MM.1S (cell line): ENCODE results near the gene FAM32A.

ENCODE experiments used
- DNase-seq: peaks from one replicate; pipeline ENCODE4 v3.0.0-alpha.2; 2015
- H2AFZ ChIP-seq: fragments of 300-600 bp; sonication (generic); 2 replicates; pipeline ENCODE4 v1.6.0; 2016; ENCODE audit warnings: antibody characterized with exemption, low read length
- H3F3A ChIP-seq: fragments of 300-600 bp; sonication (generic); 2 replicates; pipeline ENCODE4 v1.6.1; 2016; ENCODE audit warnings: mild to moderate bottlenecking, antibody characterized with exemption, low read length, moderate library complexity, mixed read lengths; ENCODE audit not compliant: insufficient read depth
- H3K27ac ChIP-seq: fragments of 300-600 bp; sonication (generic); 2 replicates; pipeline ENCODE4 v1.5.1; 2016; ENCODE audit warnings: mild to moderate bottlenecking, low read length
- H3K27me3 ChIP-seq: fragments of 300-600 bp; sonication (generic); replicated peaks from 2 replicates; pipeline ENCODE4 v1.6.0; 2016; ENCODE audit warnings: low read length; ENCODE audit not compliant: insufficient read depth
- H3K36me3 ChIP-seq: fragments of 300-600 bp; sonication (generic); replicated peaks from 2 replicates; pipeline ENCODE4 v1.6.1; 2016; ENCODE audit warnings: mild to moderate bottlenecking, low read length, mixed read lengths; ENCODE audit not compliant: insufficient read depth
- H3K4me1 ChIP-seq: fragments of 300-600 bp; sonication (generic); 2 replicates; pipeline ENCODE4 v1.6.1; 2016; ENCODE audit warnings: low read length, mixed read lengths
- H3K4me2 ChIP-seq: fragments of 300-600 bp; sonication (generic); 2 replicates; pipeline ENCODE4 v1.6.0; 2016; ENCODE audit warnings: low read depth, low read length
- H3K4me3 ChIP-seq: fragments of 300-600 bp; sonication (generic); 2 replicates; pipeline ENCODE4 v1.5.1; 2016; ENCODE audit warnings: low read length, mixed read lengths
- H3K79me2 ChIP-seq: fragments of 300-600 bp; sonication (generic); 2 replicates; pipeline ENCODE4 v1.6.1; 2016; ENCODE audit warnings: mixed run types, low read length, mixed read lengths
- H3K9ac ChIP-seq: fragments of 300-600 bp; sonication (generic); 2 replicates; pipeline ENCODE4 v1.6.1; 2016; ENCODE audit warnings: low read length, mixed read lengths
- H3K9me2 ChIP-seq: fragments of 300-600 bp; sonication (generic); replicated peaks from 2 replicates; pipeline ENCODE4 v1.6.1; 2016; ENCODE audit warnings: mild to moderate bottlenecking, low read length, mixed read lengths; ENCODE audit not compliant: insufficient read depth
- H3K9me3 ChIP-seq: fragments of 300-600 bp; sonication (generic); replicated peaks from 2 replicates; pipeline ENCODE4 v1.6.1; 2016; ENCODE audit warnings: mild to moderate bottlenecking, low read length, mixed read lengths; ENCODE audit not compliant: insufficient read depth
- H4K20me1 ChIP-seq: fragments of 300-600 bp; sonication (generic); 2 replicates; pipeline ENCODE4 v1.6.1; 2016; ENCODE audit warnings: mild to moderate bottlenecking, low read length, moderate library complexity, mixed read lengths; ENCODE audit not compliant: insufficient read depth
- CTCF ChIP-seq: fragments of 300-600 bp; sonication (generic); IDR thresholded peaks from 2 replicates; pipeline ENCODE4 v1.5.1; 2016; ENCODE audit warnings: antibody characterized with exemption, low read length, mixed read lengths
- EZH2 ChIP-seq: fragments of 300-600 bp; sonication (generic); optimal IDR thresholded peaks from 2 replicates; pipeline ENCODE3; 2017; ENCODE audit warnings: low read depth, mild to moderate bottlenecking, antibody characterized with exemption, low read length, mixed read lengths
- EZH2phosphoT487 ChIP-seq: fragments of 300-600 bp; sonication (generic); IDR thresholded peaks from 2 replicates; pipeline ENCODE4 v1.6.1; 2018; ENCODE audit warnings: antibody characterized with exemption, low read length

Gene FAM32A

DNA sequence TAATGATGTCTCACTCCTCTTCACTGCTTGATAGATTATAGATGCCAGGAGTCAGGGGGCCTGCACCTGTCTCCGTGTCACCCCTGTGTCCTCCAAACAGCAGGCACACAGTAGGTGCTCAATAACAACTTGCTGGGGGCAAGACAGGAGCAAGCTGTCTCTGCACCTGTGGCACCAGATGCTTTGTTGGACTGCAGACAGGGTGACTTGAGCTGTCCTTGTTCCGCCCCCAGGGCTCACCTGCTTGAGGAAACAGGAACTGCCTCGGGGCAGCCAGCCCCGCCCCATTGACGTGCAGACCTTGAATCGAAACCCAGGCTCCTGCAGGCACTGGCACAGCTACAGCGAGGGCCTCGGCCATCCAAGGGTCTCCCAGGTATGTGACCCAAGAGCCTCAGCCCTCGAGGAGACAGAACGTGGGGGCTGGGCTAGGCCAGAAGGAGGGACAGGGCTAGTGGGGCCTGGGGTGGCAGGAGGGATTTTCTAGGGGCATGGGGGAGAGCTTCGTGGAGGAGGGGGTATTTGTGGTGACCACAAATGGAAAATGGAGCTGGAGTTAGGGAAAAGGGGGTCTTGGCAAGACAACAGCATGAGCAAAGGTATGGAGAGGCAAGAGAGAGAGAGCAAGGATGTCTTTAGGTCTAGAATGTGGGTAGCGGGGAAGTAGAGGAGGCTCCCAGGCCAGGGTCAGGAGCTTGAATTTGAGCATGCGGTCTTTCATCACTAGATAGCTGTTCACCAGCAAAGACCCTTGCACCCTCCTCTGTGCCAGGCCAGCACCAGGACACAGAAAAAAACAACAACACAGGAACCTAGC lies 41.6 kb upstream of the FAM32A start, which contains the start of gene HSH2D:
Gene HSH2D (plus strand): TSS at position 287 of the 817 bp plus-strand sequence. CDS start 5,066 bp downstream, outside the sequence.
- H3F3A ChIP-seq, result peaks cover 73% of the 10 kb centered on the region

GRCh38 chr19:16144216-16144581 lies 41.0 kb upstream of the FAM32A start:
- H3K4me1 ChIP-seq, result peaks cover 52% of the 10 kb centered on the region
- DNase-seq, result no peak
- no peaks in the 10 kb centered on the region for H3K9me3 ChIP-seq
- H3K27ac ChIP-seq, result peak overlapping the region; percentile 98
- no peak overlapping the region for H2AFZ ChIP-seq
- peak overlapping the region; percentile 92 for H3K4me3 ChIP-seq
- H3K4me2 ChIP-seq, result peak overlapping the region; percentile 86
- peak overlapping the region; percentile 98 for H3K9ac ChIP-seq
- H4K20me1 ChIP-seq, result no peaks in the 10 kb centered on the region
- H3K79me2 ChIP-seq, result peaks cover 53% of the 10 kb centered on the region
- H3K9me2 ChIP-seq, result no peaks in the 10 kb centered on the region
- H3K27me3 ChIP-seq, result no peaks in the 10 kb centered on the region
- peaks cover 79% of the 10 kb centered on the region for H3F3A ChIP-seq
- peaks cover 3% of the 10 kb centered on the region; the same call in 1 of the 2 replicates for H3K36me3 ChIP-seq
- no peak for TF ChIP-seq EZH2

More for the DNA sequence above, 41.6 kb upstream of the FAM32A start, which contains the start of gene HSH2D:
- no peak within 1 kb of the TSS for H2AFZ ChIP-seq
- no peaks in the 10 kb centered on the region for H3K27me3 ChIP-seq
- peak within 1 kb of the TSS; percentile 98 for H3K9ac ChIP-seq
- no peaks in the 10 kb centered on the region for H3K9me2 ChIP-seq
- H3K9me3 ChIP-seq, result no peaks in the 10 kb centered on the region
- peak within 1 kb of the TSS; percentile 86 for H3K4me2 ChIP-seq
- H3K79me2 ChIP-seq, result peaks cover 48% of the 10 kb centered on the region
- no peaks in the 10 kb centered on the region for H4K20me1 ChIP-seq
- H3K4me3 ChIP-seq, result peak within 1 kb of the TSS; percentile 92
- H3K4me1 ChIP-seq, result peaks cover 46% of the 10 kb centered on the region
- H3K27ac ChIP-seq, result peak within 1 kb of the TSS; percentile 98
- H3K36me3 ChIP-seq, result no peaks in the 10 kb centered on the region
- TF ChIP-seq CTCF (no peak), EZH2phosphoT487 (no peak), EZH2 (no peak)
- peak; percentile 99 for DNase-seq

DNA sequence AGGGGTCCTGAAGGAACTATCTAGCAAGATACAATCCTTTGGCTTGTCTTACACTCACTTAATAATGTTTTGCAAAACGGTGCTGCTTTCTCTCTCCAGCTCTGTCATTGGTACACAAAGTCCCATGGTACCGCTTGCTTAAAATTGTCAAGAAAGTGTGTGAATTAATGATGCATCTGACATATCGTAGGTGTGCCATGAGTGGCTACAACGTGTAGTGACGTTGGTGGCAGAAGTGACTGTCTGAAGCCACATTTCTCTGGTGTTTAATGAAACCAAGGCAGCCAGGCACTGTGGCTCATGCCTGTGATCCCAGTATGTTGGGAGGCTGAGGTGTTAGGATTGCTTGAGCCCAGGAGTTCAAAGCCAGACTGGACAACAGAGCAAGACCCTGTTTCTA lies 39.1 kb upstream of the FAM32A start:
- TF ChIP-seq EZH2 (no peak), CTCF (no peak), EZH2phosphoT487 (no peak)
- peaks cover 64% of the 10 kb centered on the region for H3K4me1 ChIP-seq

More for the DNA sequence above, 39.1 kb upstream of the FAM32A start:
- Histone ChIP-seq H3K9me2 (no peaks in the 10 kb centered on the region), H3K79me2 (peaks cover 73% of the 10 kb centered on the region), H2AFZ (no peak overlapping the region), H3F3A (peaks cover 89% of the 10 kb centered on the region), H3K9me3 (no peaks in the 10 kb centered on the region), H3K27me3 (no peaks in the 10 kb centered on the region), H3K4me2 (peak overlapping the region; percentile 82), H3K36me3 (peaks cover 10% of the 10 kb centered on the region; the same call in 1 of the 2 replicates), H3K27ac (peak overlapping the region; percentile 98), H3K4me3 (peak overlapping the region; percentile 92), H4K20me1 (no peaks in the 10 kb centered on the region), H3K9ac (peak overlapping the region; percentile 98)
- DNase-seq, result no peak
